Endothelial cell of umbilical vein (primary cell): ENCODE data around the gene HIF1AN. TPM values are rescaled to one million over a fixed set of nuclear protein-coding genes. Genes with fewer than 3 reads are reported as not detected.

Experiments
- BruUV-seq: library from RNA; stranded (reverse); fragments of 400-500 nt; replicated peaks from 2 replicates; lab custom pipeline; 2021; lab: Mats Ljungman, UMichigan
- CTCF ChIA-PET: fragments of 300-600, 350-600 bp; sonication (Branson Sonifier 250); formaldehyde crosslinking; loops from one replicate; lab custom pipeline; 2021; ENCODE audit warnings: antibody characterized with exemption, inconsistent platforms; lab: Charles Lee
- POLR2A ChIA-PET: fragments of 300-600, 350-600 bp; sonication (Branson Sonifier 250); formaldehyde crosslinking; loops from one replicate; lab custom pipeline; 2021; ENCODE audit warnings: antibody characterized with exemption, inconsistent platforms; lab: Charles Lee
- DNase-seq: peaks from one replicate; pipeline ENCODE4 v3.0.0-alpha.2; 2011; ENCODE audit warnings: low read depth, low spot score
- FAIRE-seq: peaks from 2 replicates; lab custom pipeline; 2011; peaks lifted over from hg19 to GRCh38; lab: Jason Lieb, UNC
- H2AFZ ChIP-seq: 2 replicates; pipeline ENCODE4 v1.6.0; 2012; ENCODE audit warnings: low read depth, low read length, control low read depth, inconsistent platforms
- H3K27ac ChIP-seq: 2 replicates; pipeline ENCODE4 v1.5.1; 2011; ENCODE audit warnings: low read depth, mild to moderate bottlenecking, control low read depth, low read length, moderate library complexity; ENCODE audit not compliant: insufficient read depth
- H3K27me3 ChIP-seq, 2 experiments: 2 replicates each; pipeline versions ENCODE4 v1.6.0 to v1.6.1; 2011; ENCODE audit warnings: low read length in 2 of 2, mixed read lengths in 1 of 2; ENCODE audit not compliant: control insufficient read depth in 2 of 2, insufficient read depth in 2 of 2
- H3K36me3 ChIP-seq, 2 experiments: 2 replicates in 1 of 2; 3 replicates in 1 of 2; pipeline ENCODE4 v1.5.1; 2011; ENCODE audit warnings: low read length in 2 of 2, mild to moderate bottlenecking in 1 of 2, moderate library complexity in 1 of 2; ENCODE audit not compliant: control insufficient read depth in 2 of 2, insufficient read depth in 2 of 2; ENCODE audit errors: extremely low read depth in 1 of 2
- H3K4me1 ChIP-seq: 3 replicates; pipeline ENCODE4 v1.5.1; 2011; ENCODE audit warnings: mild to moderate bottlenecking, low read length; ENCODE audit not compliant: control insufficient read depth, insufficient read depth; ENCODE audit errors: extremely low read depth
- H3K4me2 ChIP-seq: 2 replicates; pipeline ENCODE4 v1.6.1; 2011; ENCODE audit warnings: low read length, control low read depth, mixed read lengths; ENCODE audit not compliant: insufficient read depth
- H3K4me3 ChIP-seq, 3 experiments: fragments of 200-600 bp in 1 of 3; sonication (generic), shearing (Covaris generic) in 1 of 3; replicated peaks in 1 of 3; 2 replicates each; pipeline ENCODE4 v1.5.1; 2011 to 2016; ENCODE audit warnings: control low read depth in 3 of 3, low read length in 3 of 3, mild to moderate bottlenecking in 2 of 3, inconsistent platforms in 1 of 3, low read depth in 1 of 3, moderate library complexity in 1 of 3; ENCODE audit not compliant: insufficient read depth in 1 of 3
- H3K79me2 ChIP-seq: 2 replicates; pipeline ENCODE4 v1.6.0; 2012; ENCODE audit warnings: low read length, inconsistent platforms; ENCODE audit not compliant: control insufficient read depth, insufficient read depth
- H3K9ac ChIP-seq: replicated peaks from 2 replicates; pipeline ENCODE3; 2011; ENCODE audit warnings: low read length, control low read depth; ENCODE audit not compliant: insufficient read depth; ENCODE audit errors: extremely low read depth
- H3K9me1 ChIP-seq: replicated peaks from 3 replicates; pipeline ENCODE4 v1.6.0; 2011; ENCODE audit warnings: mild to moderate bottlenecking, low read length; ENCODE audit not compliant: control insufficient read depth, insufficient read depth; ENCODE audit errors: extremely low read depth
- H3K9me3 ChIP-seq: replicated peaks from 2 replicates; pipeline ENCODE4 v1.5.1; 2012; ENCODE audit warnings: low read length, inconsistent platforms; ENCODE audit not compliant: control insufficient read depth, insufficient read depth
- H4K20me1 ChIP-seq: replicated peaks from 2 replicates; pipeline ENCODE3; 2011; ENCODE audit warnings: mild to moderate bottlenecking, low read length; ENCODE audit not compliant: control insufficient read depth, insufficient read depth; ENCODE audit errors: extremely low read depth
- CTCF ChIP-seq, 2 donors: IDR thresholded peaks; 1 replicate in 1 of 2; 2 replicates in 1 of 2; pipeline ENCODE4 v1.5.1; 2011; ENCODE audit warnings: low read length in 2 of 2, mild to moderate bottlenecking in 2 of 2, moderate library complexity in 2 of 2, control low read depth in 1 of 2, inconsistent platforms in 1 of 2, low read depth in 1 of 2; ENCODE audit not compliant: insufficient read depth in 1 of 2; ENCODE audit errors: extremely low read depth in 1 of 2
- EZH2 ChIP-seq: IDR thresholded peaks from 2 replicates; pipeline ENCODE4 v1.6.1; 2012; ENCODE audit warnings: borderline replicate concordance, low read depth, mild to moderate bottlenecking, moderate library complexity, low read length, inconsistent platforms; ENCODE audit not compliant: severe bottlenecking
- FOS ChIP-seq: IDR thresholded peaks from 2 replicates; pipeline ENCODE4 v1.6.1; 2011; ENCODE audit warnings: mild to moderate bottlenecking, low read length, moderate library complexity, borderline replicate concordance; ENCODE audit not compliant: insufficient read depth
- GATA2 ChIP-seq: IDR thresholded peaks from 2 replicates; pipeline ENCODE4 v1.7.0; 2011; ENCODE audit warnings: low read depth, mild to moderate bottlenecking, moderate library complexity, mixed read lengths, low read length; ENCODE audit not compliant: insufficient read length, insufficient read depth
- JUN ChIP-seq: IDR thresholded peaks from 2 replicates; pipeline ENCODE4 v1.6.1; 2011; ENCODE audit warnings: borderline replicate concordance, low read depth; ENCODE audit not compliant: insufficient read length, insufficient read depth
- MYC ChIP-seq: IDR thresholded peaks from one replicate; pipeline ENCODE4 v1.6.1; 2011; ENCODE audit warnings: mild to moderate bottlenecking, low read depth, low read length
- POLR2A ChIP-seq: IDR thresholded peaks from 2 replicates; pipeline ENCODE4 v1.6.1; 2012; ENCODE audit warnings: low read depth, mild to moderate bottlenecking, control low read depth, low read length
- POLR2AphosphoS5 ChIP-seq: IDR thresholded peaks from 2 replicates; pipeline ENCODE4 v1.6.1; 2012; ENCODE audit warnings: low read depth, mild to moderate bottlenecking, control low read depth, low read length, moderate library complexity; ENCODE audit not compliant: insufficient read depth
- dilution Hi-C: fragments of 300-500 bp; cut with MboI; formaldehyde crosslinking; loops from one replicate; pipeline ENCODE4 v1.15.0; 2019; ENCODE audit warnings: low sequenced_read_pairs; ENCODE audit not compliant: extremely low pct_ligation_motif_present
- intact Hi-C: fragments of 100-400 bp; cut with micrococcal nuclease; formaldehyde crosslinking; loops from one replicate; pipeline ENCODE4 v1.10.0; 2022
- polyA plus RNA-seq, 4 experiments: library from polyadenylated mRNA; depleted of rRNA in 3 of 4; stranded (reverse) in 3 of 4; unstranded in 1 of 4; fragments of >200 nt; gene quantifications; 2 replicates each; pipeline versions ENCODE4 v1.2.1 to v1.2.3, GENCODE V29; 2011 to 2012; ENCODE audit warnings: missing spikeins in 1 of 4
- total RNA-seq: library from RNA; stranded (reverse); gene quantifications from 2 replicates; pipeline ENCODE4 v1.2.3, GENCODE V29; 2021
- TF ChIP-seq, protein P1 (sequence below): IDR thresholded peaks from 2 replicates; pipeline ENCODE4 v1.6.1; 2011; ENCODE audit not compliant: insufficient read depth, insufficient read length

HIF1AN gene
- total and polyA plus RNA-seq, 2 donors (not counting 3 experiments of a cell fraction or from before 2014, with no cell fraction given) = 7.3 to 34.0 TPM

DNA sequence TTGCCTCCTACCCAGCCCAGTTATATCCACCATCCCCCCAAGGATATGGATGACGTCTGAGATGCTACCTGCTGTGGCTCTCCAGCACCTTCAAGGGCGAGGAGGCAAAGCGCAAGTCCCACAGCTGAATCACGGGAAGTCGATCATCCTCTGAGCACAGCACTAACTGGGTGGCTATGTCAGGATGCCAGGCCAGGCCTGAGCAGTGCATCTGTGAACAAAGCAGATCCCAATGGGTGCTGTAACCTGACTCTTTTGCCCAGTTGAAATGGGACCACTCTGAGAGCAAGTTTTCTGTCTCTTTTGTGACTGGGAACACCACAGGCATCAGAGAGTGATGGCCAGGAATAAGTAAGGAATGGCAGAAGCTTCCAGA, 28.4 kb upstream of the HIF1AN start:
- FAIRE-seq (no peak), DNase-seq (no peak)
- Histone ChIP-seq H3K4me1 (no peaks in the 10 kb centered on the region), H4K20me1 (no peaks in the 10 kb centered on the region), H3K9ac (no peak overlapping the region), H3K9me3 (no peaks in the 10 kb centered on the region), H3K79me2 (no peaks in the 10 kb centered on the region), H3K4me2 (no peak overlapping the region), H3K4me3 (no peak overlapping the region), H3K9me1 (no peaks in the 10 kb centered on the region), H3K36me3 (peaks cover 0 to 2% of the 10 kb centered on the region in 2 experiments), H2AFZ (no peak overlapping the region), H3K27ac (no peak overlapping the region), H3K27me3 (no peaks in the 10 kb centered on the region)
- POLR2A ChIA-PET = no interaction called here
- intact Hi-C loops = no loop called here
- dilution Hi-C loops = no loop called here
- TF ChIP-seq, protein P1, sequence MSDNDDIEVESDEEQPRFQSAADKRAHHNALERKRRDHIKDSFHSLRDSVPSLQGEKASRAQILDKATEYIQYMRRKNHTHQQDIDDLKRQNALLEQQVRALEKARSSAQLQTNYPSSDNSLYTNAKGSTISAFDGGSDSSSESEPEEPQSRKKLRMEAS = no peak
- no peak for TF ChIP-seq EZH2
- TF ChIP-seq MYC = no peak
- TF ChIP-seq JUN = no peak
- TF ChIP-seq POLR2A = no peak
- TF ChIP-seq GATA2 = no peak
- no peak for TF ChIP-seq FOS
- no peak for TF ChIP-seq POLR2AphosphoS5
- TF ChIP-seq CTCF (IDR thresholded peaks at IDR 0.05; ENCODE audit: extremely low read depth in 1 of 2, insufficient read depth in 1 of 2, low read depth in 1 of 2, low read length in 2 of 2) = no peak
- CTCF ChIA-PET = interaction anchor here (1.0 to 2.8 kb wide), 3 partner anchors 10 to 170 kb away, joined by 5 to 53 read pairs (median 22); no protein-coding TSS in a partner anchor
- no TSS peak for BruUV-seq
